SU-DHL-6 (cell line): ENCODE results near the gene CD6.

ENCODE experiments used
- H2AFZ ChIP-seq: fragments of 200-600 bp; sonication (generic); 2 replicates; pipeline ENCODE4 v1.6.1; 2014; ENCODE audit warnings: low read depth, mild to moderate bottlenecking, moderate library complexity, mixed read lengths, antibody characterized with exemption, low read length; ENCODE audit not compliant: severe bottlenecking
- H3F3A ChIP-seq: fragments of 200-600 bp; shearing (Covaris generic); 2 replicates; pipeline ENCODE4 v1.6.0; 2016; ENCODE audit warnings: antibody characterized with exemption, mild to moderate bottlenecking; ENCODE audit not compliant: insufficient read depth
- H3K27ac ChIP-seq: fragments of 200-600 bp; sonication (generic); 2 replicates; pipeline ENCODE4 v1.5.1; 2016; ENCODE audit warnings: low read depth, mild to moderate bottlenecking, low read length, moderate library complexity, mixed read lengths
- H3K27me3 ChIP-seq: fragments of 200-600 bp; sonication (generic), shearing (Covaris generic); 2 replicates; pipeline ENCODE4 v1.6.0; 2014; ENCODE audit warnings: mild to moderate bottlenecking, low read length
- H3K36me3 ChIP-seq: fragments of 200-600 bp; sonication (generic); 2 replicates; pipeline ENCODE4 v1.6.1; 2014; ENCODE audit warnings: mild to moderate bottlenecking, low read length, mixed read lengths
- H3K4me2 ChIP-seq: fragments of 300-600, 200-600 bp; shearing (Covaris generic), sonication (generic); 2 replicates; pipeline ENCODE4 v1.6.0; 2014; ENCODE audit warnings: low read length, low read depth, mild to moderate bottlenecking; ENCODE audit not compliant: poor library complexity, severe bottlenecking
- H3K4me3 ChIP-seq: fragments of 200-600 bp; sonication (generic); 2 replicates; pipeline ENCODE4 v1.5.1; 2014; ENCODE audit warnings: antibody characterized with exemption, low read length, mild to moderate bottlenecking, mixed read lengths; ENCODE audit not compliant: insufficient read depth, poor library complexity, severe bottlenecking
- H3K79me2 ChIP-seq: fragments of 200-600 bp; sonication (generic); 2 replicates; pipeline ENCODE4 v1.6.1; 2014; ENCODE audit warnings: mild to moderate bottlenecking, low read length, moderate library complexity; ENCODE audit not compliant: insufficient read depth
- H3K9ac ChIP-seq: fragments of 200-600 bp; sonication (generic); 2 replicates; pipeline ENCODE4 v1.7.0; 2014; ENCODE audit warnings: mild to moderate bottlenecking, low read length
- H3K9me2 ChIP-seq: fragments of 200-600 bp; sonication (generic); replicated peaks from 2 replicates; pipeline ENCODE4 v1.6.1; 2014; ENCODE audit warnings: low read length; ENCODE audit not compliant: insufficient read depth
- H3K9me3 ChIP-seq: fragments of 200-600 bp; sonication (generic); 2 replicates; pipeline ENCODE4 v1.6.1; 2014; ENCODE audit warnings: low read length, mixed read lengths; ENCODE audit not compliant: insufficient read depth
- H4K20me1 ChIP-seq: fragments of 200-600 bp; sonication (generic); 2 replicates; pipeline ENCODE4 v1.6.1; 2014; ENCODE audit warnings: low read depth, mild to moderate bottlenecking, antibody characterized with exemption, low read length, moderate library complexity, mixed read lengths
- CTCF ChIP-seq: fragments of 200-600 bp; sonication (generic); IDR thresholded peaks from one replicate; pipeline ENCODE4 v1.5.1; 2017; ENCODE audit warnings: antibody characterized with exemption, mild to moderate bottlenecking, low read length, moderate library complexity; ENCODE audit not compliant: insufficient read depth, poor library complexity, severe bottlenecking
- EZH2phosphoT487 ChIP-seq: fragments of 200-600 bp; sonication (generic), shearing (Covaris generic); conservative IDR thresholded peaks from 2 replicates; pipeline ENCODE4 v1.6.1; 2018; ENCODE audit warnings: mild to moderate bottlenecking, antibody characterized with exemption, low read length, moderate library complexity, mixed read lengths

CD6 gene

GRCh38 chr11:60985501-60985900 is 14.0 kb downstream of the CD6 start:
- no peaks in the 10 kb centered on the region for H4K20me1 ChIP-seq
- H3K4me2 ChIP-seq: no peak overlapping the region
- no peaks in the 10 kb centered on the region for H3F3A ChIP-seq
- no peaks in the 10 kb centered on the region for H3K36me3 ChIP-seq
- no peaks in the 10 kb centered on the region for H3K27me3 ChIP-seq
- H3K27ac ChIP-seq: no peak overlapping the region
- H3K9me3 ChIP-seq: no peaks in the 10 kb centered on the region
- no peaks in the 10 kb centered on the region for H3K79me2 ChIP-seq
- no peak overlapping the region for H3K4me3 ChIP-seq
- no peak overlapping the region for H2AFZ ChIP-seq
- H3K9me2 ChIP-seq: no peaks in the 10 kb centered on the region
- TF ChIP-seq EZH2phosphoT487 (no peak), CTCF (no peak)
- H3K9ac ChIP-seq: no peak overlapping the region

- H2AFZ ChIP-seq: no peak overlapping the region
- H3K9me2 ChIP-seq: no peaks in the 10 kb centered on the region
- no peak overlapping the region for H3K9ac ChIP-seq
- no peaks in the 10 kb centered on the region for H3K79me2 ChIP-seq
- no peaks in the 10 kb centered on the region for H3K36me3 ChIP-seq
- H3F3A ChIP-seq: no peaks in the 10 kb centered on the region
- H3K27me3 ChIP-seq: no peaks in the 10 kb centered on the region
- no peak overlapping the region for H3K4me2 ChIP-seq
- H3K9me3 ChIP-seq: no peaks in the 10 kb centered on the region
- H3K4me3 ChIP-seq: no peak overlapping the region
- H4K20me1 ChIP-seq: no peaks in the 10 kb centered on the region
- H3K27ac ChIP-seq: no peak overlapping the region
- TF ChIP-seq CTCF: no peak
- no peak for TF ChIP-seq EZH2phosphoT487
Observed at GRCh38 chr11:60985991-60986915, 14.8 kb downstream of the CD6 start.

GRCh38 chr11:60987577-60988277 is 16.2 kb downstream of the CD6 start:
- Histone ChIP-seq H3K9ac (no peak overlapping the region), H3K9me2 (no peaks in the 10 kb centered on the region), H3K36me3 (no peaks in the 10 kb centered on the region), H3K27ac (no peak overlapping the region), H3K4me2 (no peak overlapping the region), H3K27me3 (no peaks in the 10 kb centered on the region), H4K20me1 (no peaks in the 10 kb centered on the region), H3K4me3 (no peak overlapping the region), H3K79me2 (no peaks in the 10 kb centered on the region), H2AFZ (no peak overlapping the region), H3F3A (no peaks in the 10 kb centered on the region), H3K9me3 (no peaks in the 10 kb centered on the region)
- TF ChIP-seq EZH2phosphoT487 (no peak), CTCF (no peak)
